HepG2 (cell line): ENCODE results near the gene AKR1A1. TPM values are rescaled to one million over a fixed set of nuclear protein-coding genes. Genes with fewer than 3 reads are reported as not detected.

Experiments
- DNMT1 ChIP-seq: sonication (generic); formaldehyde crosslinking; IDR thresholded peaks from 2 replicates; pipeline ENCODE4 v1.5.1; 2020; ENCODE audit warnings: mild to moderate bottlenecking, missing genetic modification reagents
- FOXM1 ChIP-seq: sonication (generic); formaldehyde crosslinking; IDR thresholded peaks from 2 replicates; pipeline ENCODE4 v1.5.0; 2020; ENCODE audit warnings: missing genetic modification reagents
- IRF9 ChIP-seq: sonication (generic); formaldehyde crosslinking; IDR thresholded peaks from 2 replicates; pipeline ENCODE4 v1.8.0; 2022; ENCODE audit warnings: missing genetic modification reagents, mild to moderate bottlenecking, borderline replicate concordance
- KDM2A ChIP-seq: sonication (generic); formaldehyde crosslinking; IDR thresholded peaks from 2 replicates; pipeline ENCODE4 v1.4.0; 2020; ENCODE audit warnings: low read depth, missing genetic modification reagents, borderline replicate concordance
- KDM4B ChIP-seq: sonication (generic); formaldehyde crosslinking; IDR thresholded peaks from 2 replicates; pipeline ENCODE4 v1.4.0; 2020; ENCODE audit warnings: missing genetic modification reagents
- MAF1 ChIP-seq: sonication (generic); formaldehyde crosslinking; IDR thresholded peaks from 2 replicates; pipeline ENCODE4 v1.5.0; 2020; ENCODE audit warnings: missing genetic modification reagents, borderline replicate concordance
- MEIS1 ChIP-seq: sonication (generic); formaldehyde crosslinking; IDR thresholded peaks from 2 replicates; pipeline ENCODE4 v1.9.0; 2021; ENCODE audit warnings: mild to moderate bottlenecking, missing genetic modification reagents, moderate library complexity, borderline replicate concordance
- MYC ChIP-seq: sonication (generic); formaldehyde crosslinking; IDR thresholded peaks from 2 replicates; pipeline ENCODE4 v1.9.0; 2021; ENCODE audit warnings: missing genetic modification reagents, borderline replicate concordance
- PAF1 ChIP-seq: IDR thresholded peaks from 2 replicates; pipeline ENCODE4 v1.6.1; 2016; ENCODE audit warnings: missing genetic modification reagents, missing compliant biosample characterization
- RBM22 ChIP-seq: fragments of 200-400 bp; formaldehyde crosslinking; optimal IDR thresholded peaks from 2 replicates; pipeline ENCODE3; 2017; ENCODE audit warnings: mild to moderate bottlenecking, low read length, moderate library complexity
- RXRB ChIP-seq: IDR thresholded peaks from 2 replicates; pipeline ENCODE4 v1.6.1; 2016; ENCODE audit warnings: borderline replicate concordance, missing genetic modification reagents, missing compliant biosample characterization
- SNAPC2 ChIP-seq: sonication (generic); formaldehyde crosslinking; IDR thresholded peaks from 2 replicates; pipeline ENCODE4 v1.8.1; 2022; ENCODE audit warnings: mild to moderate bottlenecking, missing genetic modification reagents
- SP5 ChIP-seq: IDR thresholded peaks from 2 replicates; pipeline ENCODE4 v1.6.1; 2016; ENCODE audit warnings: low read depth, borderline replicate concordance
- SYNCRIP ChIP-seq: fragments of 200-400 bp; formaldehyde crosslinking; IDR thresholded peaks from 2 replicates; pipeline ENCODE4 v1.6.1; 2018; ENCODE audit warnings: mild to moderate bottlenecking, low read depth, low read length; ENCODE audit not compliant: insufficient read depth
- ZBTB3 ChIP-seq: sonication (generic); formaldehyde crosslinking; IDR thresholded peaks from 2 replicates; pipeline ENCODE4 v1.4.0; 2020; ENCODE audit warnings: low read depth, mild to moderate bottlenecking, moderate library complexity, missing genetic modification reagents, borderline replicate concordance
- ZNF30 ChIP-seq: sonication (generic); formaldehyde crosslinking; IDR thresholded peaks from 2 replicates; pipeline ENCODE4 v1.5.0; 2020; ENCODE audit warnings: mild to moderate bottlenecking, missing genetic modification reagents
- ZNF335 ChIP-seq: sonication (generic); formaldehyde crosslinking; IDR thresholded peaks from 2 replicates; pipeline ENCODE4 v1.4.0; 2020; ENCODE audit warnings: missing genetic modification reagents
- ZNF383 ChIP-seq: sonication (generic); formaldehyde crosslinking; IDR thresholded peaks from 2 replicates; pipeline ENCODE4 v1.4.0; 2020; ENCODE audit warnings: missing genetic modification reagents, mild to moderate bottlenecking, borderline replicate concordance
- ZNF451 ChIP-seq: sonication (generic); formaldehyde crosslinking; IDR thresholded peaks from 2 replicates; pipeline ENCODE4 v1.5.0; 2020; ENCODE audit warnings: mild to moderate bottlenecking, missing genetic modification reagents
- ZNF512B ChIP-seq: sonication (generic); formaldehyde crosslinking; IDR thresholded peaks from 2 replicates; pipeline ENCODE4 v1.5.1; 2020; ENCODE audit warnings: missing genetic modification reagents, mild to moderate bottlenecking, borderline replicate concordance
- ZNF547 ChIP-seq: sonication (generic); formaldehyde crosslinking; IDR thresholded peaks from 2 replicates; pipeline ENCODE4 v1.5.1; 2020; ENCODE audit warnings: mild to moderate bottlenecking, missing genetic modification reagents
- ZNF576 ChIP-seq: sonication (generic); formaldehyde crosslinking; IDR thresholded peaks from 2 replicates; pipeline ENCODE4 v1.4.0; 2020; ENCODE audit warnings: mild to moderate bottlenecking, missing genetic modification reagents
- ZNF7 ChIP-seq: IDR thresholded peaks from 2 replicates; pipeline ENCODE4 v1.6.1; 2016; ENCODE audit warnings: missing biosample characterization, missing genetic modification reagents
- ZNF713 ChIP-seq: sonication (generic); formaldehyde crosslinking; IDR thresholded peaks from 2 replicates; pipeline ENCODE4 v1.4.0; 2020; ENCODE audit warnings: mild to moderate bottlenecking, missing genetic modification reagents
- ZNF891 ChIP-seq: sonication (generic); formaldehyde crosslinking; IDR thresholded peaks from 2 replicates; pipeline ENCODE4 v1.5.0; 2020; ENCODE audit warnings: mild to moderate bottlenecking, missing genetic modification reagents
- polyA plus RNA-seq, 8 experiments: library from polyadenylated mRNA; depleted of rRNA in 3 of 8; stranded (reverse) in 7 of 8; unstranded in 1 of 8; fragments of >200 nt; fragmentation: Illumina TruSeq in 4 of 8; extraction: Trizol in 4 of 8; gene quantifications; 2 replicates each; pipeline versions ENCODE4 v1.2.1 to v1.2.3, GENCODE V29; 2011 to 2016; ENCODE audit warnings: low read depth in 4 of 8, missing spikeins in 1 of 8, mixed read lengths in 1 of 8; ENCODE audit not compliant: insufficient read depth in 1 of 8
- total RNA-seq, 5 experiments: library from RNA; depleted of rRNA; stranded (reverse); fragments of >200 nt; fragmentation: Illumina TruSeq; extraction: Trizol; gene quantifications; 2 replicates each; pipeline ENCODE4 v1.2.3, GENCODE V29; 2016; ENCODE audit warnings: low read depth in 1 of 5
- TF ChIP-seq, protein P1 (sequence below): sonication (generic); formaldehyde crosslinking; IDR thresholded peaks from 2 replicates; pipeline ENCODE4 v1.4.0; 2020; ENCODE audit warnings: missing genetic modification reagents, borderline replicate concordance
- TF ChIP-seq, protein P2 (sequence below): sonication (generic); formaldehyde crosslinking; IDR thresholded peaks from 2 replicates; pipeline ENCODE4 v1.5.0; 2020; ENCODE audit warnings: missing genetic modification reagents, mild to moderate bottlenecking, borderline replicate concordance

AKR1A1 gene
- total and polyA plus RNA-seq, 2 of the 13 experiments (the other 11 are each of a cell fraction or from before 2014, with no cell fraction given) = 181 to 217 TPM

- no peak for TF ChIP-seq ZNF451
- TF ChIP-seq ZNF30 (CRISPR knock-in tag) = no peak
- no peak for TF ChIP-seq ZNF547
- TF ChIP-seq SYNCRIP = no peak
- peak; percentile 68 for TF ChIP-seq SP5 (CRISPR knock-in tag)
- no peak for TF ChIP-seq ZBTB3 (CRISPR knock-in tag)
- no peak for TF ChIP-seq ZNF576 (CRISPR knock-in tag)
- TF ChIP-seq, protein P1, sequence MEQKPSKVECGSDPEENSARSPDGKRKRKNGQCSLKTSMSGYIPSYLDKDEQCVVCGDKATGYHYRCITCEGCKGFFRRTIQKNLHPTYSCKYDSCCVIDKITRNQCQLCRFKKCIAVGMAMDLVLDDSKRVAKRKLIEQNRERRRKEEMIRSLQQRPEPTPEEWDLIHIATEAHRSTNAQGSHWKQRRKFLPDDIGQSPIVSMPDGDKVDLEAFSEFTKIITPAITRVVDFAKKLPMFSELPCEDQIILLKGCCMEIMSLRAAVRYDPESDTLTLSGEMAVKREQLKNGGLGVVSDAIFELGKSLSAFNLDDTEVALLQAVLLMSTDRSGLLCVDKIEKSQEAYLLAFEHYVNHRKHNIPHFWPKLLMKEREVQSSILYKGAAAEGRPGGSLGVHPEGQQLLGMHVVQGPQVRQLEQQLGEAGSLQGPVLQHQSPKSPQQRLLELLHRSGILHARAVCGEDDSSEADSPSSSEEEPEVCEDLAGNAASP (CRISPR knock-in tag) = peak; percentile 62; the same call in 1 of the 2 replicates
- no peak for TF ChIP-seq DNMT1 (CRISPR knock-in tag)
- 0 out of 2 replicates have a peak, but pooled peaks have one; percentile 31 for TF ChIP-seq KDM2A (CRISPR knock-in tag)
- TF ChIP-seq ZNF891 = no peak
- TF ChIP-seq KDM4B (CRISPR knock-in tag) = 0 out of 2 replicates have a peak, but pooled peaks have one; percentile 40
- no peak for TF ChIP-seq MEIS1 (CRISPR knock-in tag)
- TF ChIP-seq FOXM1 (CRISPR knock-in tag) = no peak
- no peak for TF ChIP-seq MAF1
- TF ChIP-seq PAF1 (CRISPR knock-in tag) = no peak
- TF ChIP-seq ZNF7 = no peak
- TF ChIP-seq MYC (CRISPR knock-in tag) = no peak
- no peak for TF ChIP-seq RBM22
- TF ChIP-seq ZNF713 = no peak
- TF ChIP-seq ZNF512B (CRISPR knock-in tag) = no peak
- peak; percentile 47; the same call in 1 of the 2 replicates for TF ChIP-seq ZNF335 (CRISPR knock-in tag)
- TF ChIP-seq ZNF383 (CRISPR knock-in tag) = no peak
- TF ChIP-seq RXRB (CRISPR knock-in tag) = peak; percentile 78
- TF ChIP-seq, protein P2, sequence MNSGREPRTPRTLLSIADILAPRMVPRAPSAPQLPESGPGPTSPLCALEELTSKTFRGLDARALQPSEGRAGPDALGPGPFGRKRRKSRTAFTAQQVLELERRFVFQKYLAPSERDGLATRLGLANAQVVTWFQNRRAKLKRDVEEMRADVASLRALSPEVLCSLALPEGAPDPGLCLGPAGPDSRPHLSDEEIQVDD (CRISPR knock-in tag) = no peak
- no peak for TF ChIP-seq SNAPC2 (CRISPR knock-in tag)
- no peak for TF ChIP-seq IRF9 (CRISPR knock-in tag)
These were observed 8.0 kb upstream of the AKR1A1 start (continued) for GRCh38 chr1:45542591-45542990.
